Liver (tissue), 9 donors: ENCODE results near the gene FICD. TPM values are rescaled to one million over a fixed set of nuclear protein-coding genes. Genes with fewer than 3 reads are reported as not detected.

Experiments used
- DNase-seq: peaks from one replicate; pipeline ENCODE4 v3.0.0-alpha.2; 2017; ENCODE audit warnings: low spot score
- H3K27ac ChIP-seq, 2 donors: one replicate each; pipeline ENCODE4 v1.7.0; 2013; ENCODE audit warnings: inconsistent platforms in 2 of 2, low read length in 2 of 2, control low read depth in 1 of 2, low read depth in 1 of 2, mild to moderate bottlenecking in 1 of 2
- H3K27me3 ChIP-seq, 4 donors: one replicate each; pipeline versions ENCODE4 v1.6.1 to v1.7.0; 2013; ENCODE audit warnings: low read length in 3 of 4, inconsistent platforms in 1 of 4, mild to moderate bottlenecking in 1 of 4, moderate library complexity in 1 of 4; ENCODE audit not compliant: control insufficient read depth in 4 of 4, insufficient read depth in 4 of 4
- H3K36me3 ChIP-seq, 4 donors: one replicate each; pipeline versions ENCODE4 v1.6.1 to v1.7.0; 2013; ENCODE audit warnings: low read length in 3 of 4, mild to moderate bottlenecking in 3 of 4, low read depth in 1 of 4, moderate library complexity in 1 of 4; ENCODE audit not compliant: control insufficient read depth in 4 of 4, insufficient read depth in 3 of 4
- H3K4me1 ChIP-seq, 4 donors: one replicate each; pipeline versions ENCODE4 v1.6.1 to v1.7.0; 2013; ENCODE audit warnings: low read length in 3 of 4, mild to moderate bottlenecking in 3 of 4, moderate library complexity in 1 of 4; ENCODE audit not compliant: control insufficient read depth in 4 of 4, insufficient read depth in 4 of 4
- H3K4me3 ChIP-seq, 3 donors: one replicate each; pipeline versions ENCODE4 v1.6.1 to v1.7.0; 2013; ENCODE audit warnings: low read length in 3 of 3, control low read depth in 1 of 3, low read depth in 1 of 3, mild to moderate bottlenecking in 1 of 3
- H3K9ac ChIP-seq, 2 donors: one replicate each; pipeline ENCODE4 v1.7.0; 2013; ENCODE audit warnings: low read length in 2 of 2, mild to moderate bottlenecking in 2 of 2, moderate library complexity in 2 of 2, control low read depth in 1 of 2, low read depth in 1 of 2
- H3K9me3 ChIP-seq, 4 donors: one replicate each; pipeline versions ENCODE4 v1.6.1 to v1.7.0; 2013; ENCODE audit warnings: low read length in 3 of 4; ENCODE audit not compliant: control insufficient read depth in 4 of 4
- CTCF ChIP-seq: fragments of 150-350 bp; IDR thresholded peaks from 2 replicates; pipeline ENCODE4 v1.5.1; 2017; ENCODE audit warnings: improper control_type of control experiment, low read depth, low read length; ENCODE audit not compliant: missing input control
- EGR1 ChIP-seq, 2 donors: IDR thresholded peaks; 2 replicates each; pipeline ENCODE4 v1.6.1; 2016 to 2018; ENCODE audit warnings: antibody characterized with exemption in 2 of 2, low read depth in 2 of 2
- FOXA1 ChIP-seq: IDR thresholded peaks from 2 replicates; pipeline ENCODE4 v1.6.1; 2016; ENCODE audit warnings: antibody characterized with exemption
- JUND ChIP-seq, 2 donors: IDR thresholded peaks; 2 replicates each; pipeline ENCODE4 v1.6.1; 2016; ENCODE audit warnings: antibody characterized with exemption in 2 of 2
- NR2F2 ChIP-seq: IDR thresholded peaks from 2 replicates; pipeline ENCODE4 v1.6.1; 2016; ENCODE audit warnings: antibody characterized with exemption
- RAD21 ChIP-seq, 2 donors: IDR thresholded peaks; 2 replicates each; pipeline ENCODE4 v1.6.1; 2016; ENCODE audit warnings: antibody characterized with exemption in 2 of 2, mild to moderate bottlenecking in 2 of 2
- RXRA ChIP-seq, 2 donors: IDR thresholded peaks; 2 replicates each; pipeline ENCODE4 v1.6.1; 2017 to 2018; ENCODE audit warnings: antibody characterized with exemption in 2 of 2, mild to moderate bottlenecking in 1 of 2
- SP1 ChIP-seq: IDR thresholded peaks from 2 replicates; pipeline ENCODE4 v1.6.1; 2018; ENCODE audit warnings: antibody characterized with exemption, mild to moderate bottlenecking
- YY1 ChIP-seq: IDR thresholded peaks from 2 replicates; pipeline ENCODE4 v1.6.1; 2016; ENCODE audit warnings: antibody characterized with exemption, mild to moderate bottlenecking
- ZBTB33 ChIP-seq: IDR thresholded peaks from 2 replicates; pipeline ENCODE4 v1.6.1; 2016; ENCODE audit warnings: antibody characterized with exemption
- WGBS: extraction: QIAGEN DNeasy Blood & Tissue Kit; methylation state at CpG from one replicate; pipeline ENCODE4 v1.1.7; 2013; 5-methylcytosine and 5-hydroxymethylcytosine counted together
- polyA plus RNA-seq, 2 donors: library from polyadenylated mRNA; stranded (reverse) in 1 of 2; unstranded in 1 of 2; fragments of 200-250 nt in 1 of 2; fragments of >200 nt in 1 of 2; fragmentation: Nextera tagmentation in 1 of 2; extraction: Ambion mirVana in 1 of 2; gene quantifications; one replicate each; pipeline versions ENCODE4 v1.2.1 to v1.2.3, GENCODE V29; 2013 to 2015
- total RNA-seq, 2 donors: library from RNA; depleted of rRNA; stranded (reverse); fragments of >200 nt; gene quantifications; one replicate each; pipeline ENCODE4 v1.2.3, GENCODE V29; 2014
- TF ChIP-seq, protein P1 (sequence below): IDR thresholded peaks from 2 replicates; pipeline ENCODE4 v1.6.1; 2016; ENCODE audit warnings: antibody characterized with exemption, mild to moderate bottlenecking
- TF ChIP-seq, protein P2 (sequence below): IDR thresholded peaks from 2 replicates; pipeline ENCODE4 v1.6.1; 2016; ENCODE audit warnings: antibody characterized with exemption
- donor health status: healthy.
- donor health status: healthy.
- donor health status: healthy.
- donor health status: healthy.
- donor health status: healthy.

Gene FICD
- total and polyA plus RNA-seq, 4 donors, result 3.6 to 20.9 (median 6.6) TPM

GRCh38 chr12:108511633-108512540, 3.2 kb upstream of the FICD start:
- H3K9me3 ChIP-seq, result peaks cover 0 to 3% (median 0%) of the 10 kb centered on the region in 4 donors
- H3K9ac ChIP-seq, result no peak overlapping the region
- H3K27me3 ChIP-seq, result no peaks in the 10 kb centered on the region
- no peaks in the 10 kb centered on the region for H3K36me3 ChIP-seq
- TF ChIP-seq RAD21 (IDR thresholded peaks at IDR 0.05) (peak; percentile 73 to 80), CTCF (peak; percentile 88), FOXA1 (no peak)
- peak; percentile 75 for DNase-seq
- no peak overlapping the region for H3K4me3 ChIP-seq
- 38% methylated on average over 15 of the region's 15 CpGs for WGBS
- H3K27ac ChIP-seq, result no peak overlapping the region
- peaks cover 7 to 19% (median 10%) of the 10 kb centered on the region in 4 donors for H3K4me1 ChIP-seq

DNA sequence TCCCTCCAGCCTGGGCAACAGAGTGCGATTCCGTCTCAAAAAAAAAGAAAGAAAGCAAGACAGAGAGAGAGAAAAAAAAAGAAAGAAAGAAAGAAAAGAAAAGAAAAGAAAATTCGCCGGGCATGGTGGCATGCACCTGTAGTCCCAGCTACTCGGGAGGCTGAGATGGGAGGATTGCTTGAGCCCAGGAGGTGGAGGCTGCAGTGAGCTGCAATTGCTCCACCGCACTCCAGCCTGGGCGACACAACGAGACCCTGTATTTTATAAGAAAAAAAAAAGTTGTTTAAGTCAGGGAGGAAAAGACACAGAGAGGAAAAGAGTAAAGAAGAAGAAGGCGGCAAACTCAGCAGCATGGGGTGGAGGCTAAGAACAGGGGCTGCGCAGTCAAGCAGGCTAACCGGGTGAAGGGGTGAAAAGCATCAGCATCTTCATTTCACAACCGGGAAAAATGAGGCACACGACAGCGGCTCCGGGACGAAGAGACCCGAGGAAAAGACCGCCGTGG, 557 bp upstream of the FICD start:
- peaks cover 8 to 20% (median 13%) of the 10 kb centered on the region in 4 donors for H3K36me3 ChIP-seq
- TF ChIP-seq RAD21 (IDR thresholded peaks at IDR 0.05) (no peak), NR2F2 (no peak), YY1 (no peak), RXRA (IDR thresholded peaks at IDR 0.05) (no peak), CTCF (no peak), FOXA1 (no peak), JUND (IDR thresholded peaks at IDR 0.05) (no peak), EGR1 (IDR thresholded peaks at IDR 0.05; ENCODE audit: low read depth in 2 of 2) (no peak), SP1 (no peak), ZBTB33 (no peak)
- TF ChIP-seq, protein P1, sequence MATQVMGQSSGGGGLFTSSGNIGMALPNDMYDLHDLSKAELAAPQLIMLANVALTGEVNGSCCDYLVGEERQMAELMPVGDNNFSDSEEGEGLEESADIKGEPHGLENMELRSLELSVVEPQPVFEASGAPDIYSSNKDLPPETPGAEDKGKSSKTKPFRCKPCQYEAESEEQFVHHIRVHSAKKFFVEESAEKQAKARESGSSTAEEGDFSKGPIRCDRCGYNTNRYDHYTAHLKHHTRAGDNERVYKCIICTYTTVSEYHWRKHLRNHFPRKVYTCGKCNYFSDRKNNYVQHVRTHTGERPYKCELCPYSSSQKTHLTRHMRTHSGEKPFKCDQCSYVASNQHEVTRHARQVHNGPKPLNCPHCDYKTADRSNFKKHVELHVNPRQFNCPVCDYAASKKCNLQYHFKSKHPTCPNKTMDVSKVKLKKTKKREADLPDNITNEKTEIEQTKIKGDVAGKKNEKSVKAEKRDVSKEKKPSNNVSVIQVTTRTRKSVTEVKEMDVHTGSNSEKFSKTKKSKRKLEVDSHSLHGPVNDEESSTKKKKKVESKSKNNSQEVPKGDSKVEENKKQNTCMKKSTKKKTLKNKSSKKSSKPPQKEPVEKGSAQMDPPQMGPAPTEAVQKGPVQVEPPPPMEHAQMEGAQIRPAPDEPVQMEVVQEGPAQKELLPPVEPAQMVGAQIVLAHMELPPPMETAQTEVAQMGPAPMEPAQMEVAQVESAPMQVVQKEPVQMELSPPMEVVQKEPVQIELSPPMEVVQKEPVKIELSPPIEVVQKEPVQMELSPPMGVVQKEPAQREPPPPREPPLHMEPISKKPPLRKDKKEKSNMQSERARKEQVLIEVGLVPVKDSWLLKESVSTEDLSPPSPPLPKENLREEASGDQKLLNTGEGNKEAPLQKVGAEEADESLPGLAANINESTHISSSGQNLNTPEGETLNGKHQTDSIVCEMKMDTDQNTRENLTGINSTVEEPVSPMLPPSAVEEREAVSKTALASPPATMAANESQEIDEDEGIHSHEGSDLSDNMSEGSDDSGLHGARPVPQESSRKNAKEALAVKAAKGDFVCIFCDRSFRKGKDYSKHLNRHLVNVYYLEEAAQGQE, result no peak
- TF ChIP-seq, protein P2, sequence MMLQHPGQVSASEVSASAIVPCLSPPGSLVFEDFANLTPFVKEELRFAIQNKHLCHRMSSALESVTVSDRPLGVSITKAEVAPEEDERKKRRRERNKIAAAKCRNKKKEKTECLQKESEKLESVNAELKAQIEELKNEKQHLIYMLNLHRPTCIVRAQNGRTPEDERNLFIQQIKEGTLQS, result no peak
- peaks cover 7 to 19% (median 10%) of the 10 kb centered on the region in 4 donors for H3K4me1 ChIP-seq
- peak overlapping the region; percentile 25 to 77 (median 57) for H3K4me3 ChIP-seq
- WGBS, result 30% methylated on average over 19 of the region's 19 CpGs
- H3K9me3 ChIP-seq, result no peaks in the 10 kb centered on the region
- DNase-seq, result no peak
- H3K27me3 ChIP-seq, result no peaks in the 10 kb centered on the region
- H3K9ac ChIP-seq, result no peak overlapping the region
- H3K27ac ChIP-seq, result no peak overlapping the region
